OCI-LY7 (cell line): ENCODE results near the gene HEYL. TPM values are rescaled to one million over a fixed set of nuclear protein-coding genes. Genes with fewer than 3 reads are reported as not detected.
A peak's percentile ranks its signal among the peaks of the same experiment; 100 is the strongest.

Experiments used
- BruUV-seq: library from RNA; stranded (reverse); fragments of 400-500 nt; replicated peaks from 2 replicates; lab custom pipeline; 2021; lab: Mats Ljungman, UMichigan
- CTCF ChIA-PET: fragments of 300-600 bp; sonication (Branson Sonifier 250); formaldehyde crosslinking; loops from one replicate; lab custom pipeline; 2022; ENCODE audit warnings: antibody characterized with exemption; ENCODE audit not compliant: unreplicated experiment; lab: Charles Lee
- POLR2A ChIA-PET: fragments of 300-600 bp; sonication (Branson Sonifier 250); formaldehyde crosslinking; loops from one replicate; lab custom pipeline; 2022; ENCODE audit warnings: antibody characterized with exemption; lab: Charles Lee
- DNase-seq: peaks from one replicate; pipeline ENCODE4 v3.0.0-alpha.2; 2015; ENCODE audit warnings: low spot score
- H2AFZ ChIP-seq: fragments of 200-600 bp; sonication (generic), shearing (Covaris generic); 2 replicates; pipeline ENCODE4 v1.6.1; 2014; ENCODE audit warnings: mild to moderate bottlenecking, antibody characterized with exemption, low read length, moderate library complexity
- H3K27ac ChIP-seq: fragments of 200-600 bp; sonication (generic); 2 replicates; pipeline ENCODE4 v1.5.1; 2014; ENCODE audit warnings: mixed run types, low read depth, mild to moderate bottlenecking, moderate library complexity, low read length, inconsistent platforms; ENCODE audit not compliant: poor library complexity, severe bottlenecking
- H3K36me3 ChIP-seq: fragments of 200-600 bp; sonication (generic); 2 replicates; pipeline ENCODE4 v1.6.1; 2014; ENCODE audit warnings: mild to moderate bottlenecking, antibody characterized with exemption, low read length, moderate library complexity, mixed read lengths; ENCODE audit not compliant: insufficient read depth
- H3K4me1 ChIP-seq: fragments of 200-600 bp; sonication (generic); 2 replicates; pipeline ENCODE4 v1.5.1; 2014; ENCODE audit warnings: mild to moderate bottlenecking, low read length; ENCODE audit not compliant: insufficient read depth, poor library complexity, severe bottlenecking
- H3K4me2 ChIP-seq: fragments of 200-600 bp; sonication (generic); 2 replicates; pipeline ENCODE4 v1.6.1; 2014; ENCODE audit warnings: mild to moderate bottlenecking, low read length
- H3K4me3 ChIP-seq: fragments of 200-600 bp; sonication (generic); 2 replicates; pipeline ENCODE4 v1.5.1; 2014; ENCODE audit warnings: mild to moderate bottlenecking, low read depth, low read length; ENCODE audit not compliant: poor library complexity, severe bottlenecking
- H3K79me2 ChIP-seq: fragments of 200-600 bp; sonication (generic); 2 replicates; pipeline ENCODE4 v1.6.1; 2016; ENCODE audit warnings: low read depth, mild to moderate bottlenecking, low read length, moderate library complexity, mixed read lengths; ENCODE audit not compliant: insufficient read depth
- H3K9me2 ChIP-seq: fragments of 200-600 bp; sonication (generic); 2 replicates; pipeline ENCODE4 v1.6.1; 2016; ENCODE audit warnings: mild to moderate bottlenecking, low read length, mixed read lengths; ENCODE audit not compliant: insufficient read depth
- H3K9me3 ChIP-seq: fragments of 200-600 bp; sonication (generic); 2 replicates; pipeline ENCODE4 v1.6.1; 2014; ENCODE audit warnings: mild to moderate bottlenecking, mixed run types, low read length, mixed read lengths
- H4K20me1 ChIP-seq: fragments of 200-600 bp; sonication (generic); 2 replicates; pipeline ENCODE4 v1.6.1; 2014; ENCODE audit warnings: mild to moderate bottlenecking, antibody characterized with exemption, low read length, moderate library complexity, mixed read lengths; ENCODE audit not compliant: insufficient read depth
- CTCF ChIP-seq: fragments of 200-600 bp; sonication (generic); conservative IDR thresholded peaks from 2 replicates; pipeline ENCODE4 v1.5.1; 2014; ENCODE audit warnings: mild to moderate bottlenecking, antibody characterized with exemption, low read length, moderate library complexity, mixed read lengths
- EZH2phosphoT487 ChIP-seq: fragments of 200-600 bp; sonication (generic); IDR thresholded peaks from 2 replicates; pipeline ENCODE4 v1.6.1; 2018; ENCODE audit warnings: low read depth, borderline replicate concordance, mild to moderate bottlenecking, mixed run types, antibody characterized with exemption, low read length, moderate library complexity, mixed read lengths
- intact Hi-C: fragments of 100-400 bp; cut with micrococcal nuclease; formaldehyde crosslinking; loops from one replicate; pipeline ENCODE4 v1.10.0; 2022; ENCODE audit not compliant: unreplicated experiment
- total RNA-seq, 2 experiments: library from RNA; depleted of rRNA in 1 of 2; stranded (reverse); fragments of >200 nt in 1 of 2; shearing (Covaris generic) in 1 of 2; gene quantifications; 2 replicates each; pipeline ENCODE4 v1.2.3, GENCODE V29; 2014 to 2022

The HEYL gene
- total RNA-seq, 2 experiments from 2014 or later, result not detected

- no peak for DNase-seq
- TF ChIP-seq CTCF, result no peak
- TF ChIP-seq EZH2phosphoT487, result no peak
- Histone ChIP-seq H3K27ac (no peak overlapping the region), H3K4me1 (no peaks in the 10 kb centered on the region), H3K36me3 (no peaks in the 10 kb centered on the region), H3K9me2 (no peaks in the 10 kb centered on the region), H3K4me2 (no peak overlapping the region), H4K20me1 (no peaks in the 10 kb centered on the region), H3K4me3 (no peak overlapping the region), H3K9me3 (no peaks in the 10 kb centered on the region), H3K79me2 (no peaks in the 10 kb centered on the region), H2AFZ (no peak overlapping the region)
- intact Hi-C loops, result no loop called here
- no TSS peak for BruUV-seq
- POLR2A ChIA-PET, result interaction anchor here (0.6 to 1.3 kb wide), 2 partner anchors 16 to 1610 kb away, joined by 3 to 4 read pairs; no protein-coding TSS in a partner anchor
- CTCF ChIA-PET, result no interaction called here
Measured at GRCh38 chr1:39673215-39673614, 33.8 kb upstream of the HEYL start.

GRCh38 chr1:39672551-39672947, 33.1 kb upstream of the HEYL start:
- TF ChIP-seq EZH2phosphoT487, result no peak
- TF ChIP-seq CTCF, result peak; percentile 71
- H3K4me2 ChIP-seq, result no peak overlapping the region
- intact Hi-C loops, result no loop called here
- no peak overlapping the region for H3K4me3 ChIP-seq
- DNase-seq, result no peak
- no peak overlapping the region for H2AFZ ChIP-seq
- H3K9me2 ChIP-seq, result no peaks in the 10 kb centered on the region
- no peaks in the 10 kb centered on the region for H3K9me3 ChIP-seq
- CTCF ChIA-PET, result interaction anchor here (0.6 kb wide), 1 partner anchor 66 kb away, joined by 6 read pairs; the partner anchor contains the start of gene PPIE
- BruUV-seq, result no TSS peak
- H3K27ac ChIP-seq, result no peak overlapping the region
- H3K36me3 ChIP-seq, result no peaks in the 10 kb centered on the region
- no peaks in the 10 kb centered on the region for H3K79me2 ChIP-seq
- POLR2A ChIA-PET, result no interaction called here
- H3K4me1 ChIP-seq, result no peaks in the 10 kb centered on the region
- no peaks in the 10 kb centered on the region for H4K20me1 ChIP-seq

DNA sequence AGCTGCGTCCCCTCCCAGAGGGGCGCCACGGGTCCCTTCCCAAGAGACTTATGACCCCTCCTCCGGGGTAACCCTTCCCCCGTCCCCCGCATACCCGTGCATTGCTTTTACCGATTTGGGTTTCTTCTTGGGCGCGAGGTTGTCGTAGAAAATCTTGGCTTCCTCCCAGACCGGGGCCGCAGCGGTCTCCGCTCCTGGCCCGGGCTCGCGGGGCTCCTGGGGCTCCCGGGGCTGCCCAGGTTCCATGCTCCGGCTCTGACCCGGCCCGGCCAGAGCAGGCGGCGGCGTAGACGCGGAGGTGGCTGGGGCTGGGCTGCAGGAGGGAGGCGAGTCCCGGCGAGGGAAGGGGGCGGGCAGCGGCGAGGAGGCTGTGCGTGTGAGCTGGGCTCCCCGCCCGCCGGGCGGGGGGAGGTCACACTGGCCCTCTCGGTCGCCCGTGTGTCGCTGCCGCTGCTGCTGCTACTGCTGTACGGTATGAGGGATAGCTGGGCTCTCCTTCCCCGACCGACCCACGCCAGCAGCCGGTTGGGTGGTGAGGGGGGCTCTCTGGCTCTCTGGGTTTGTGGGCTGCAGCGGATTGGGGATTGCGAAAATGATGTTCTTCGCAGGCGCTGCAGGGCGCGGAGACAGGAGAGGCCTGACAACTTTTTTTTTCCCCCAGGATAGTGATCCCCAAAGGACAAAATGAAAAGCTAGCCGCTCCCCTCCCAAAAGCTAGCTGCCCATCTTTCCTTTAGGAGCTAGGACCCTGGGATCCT, 32.5 kb upstream of the HEYL start, which contains the start of gene NT5C1A:
Gene NT5C1A (minus strand): TSS at position 315 of the 758 bp plus-strand sequence. CDS start 69 bp downstream, at position 246.
- H3K4me1 ChIP-seq, result no peaks in the 10 kb centered on the region
- H3K9me3 ChIP-seq, result no peaks in the 10 kb centered on the region
- H3K4me3 ChIP-seq, result no peak within 1 kb of the TSS
- H2AFZ ChIP-seq, result no peak within 1 kb of the TSS
- intact Hi-C loops, result no loop called here
- DNase-seq, result no peak
- CTCF ChIA-PET, result interaction anchor here (0.6 kb wide), 1 partner anchor 66 kb away, joined by 6 read pairs; the partner anchor contains the start of gene PPIE
- H4K20me1 ChIP-seq, result no peaks in the 10 kb centered on the region
- BruUV-seq, result no TSS peak
- H3K27ac ChIP-seq, result no peak within 1 kb of the TSS
- H3K79me2 ChIP-seq, result no peaks in the 10 kb centered on the region
- H3K36me3 ChIP-seq, result no peaks in the 10 kb centered on the region
- TF ChIP-seq CTCF (no peak), EZH2phosphoT487 (no peak)
- H3K9me2 ChIP-seq, result no peaks in the 10 kb centered on the region
- no peak within 1 kb of the TSS for H3K4me2 ChIP-seq
- POLR2A ChIA-PET, result no interaction called here
